Forelimb muscle (tissue), 1 donor: ENCODE measurements around the gene SEMA3C. TPM values are rescaled to one million over a fixed set of nuclear protein-coding genes. Genes with fewer than 3 reads are reported as not detected.
"Not testable (repeated sequence)": the region's sequence is repeated elsewhere in the genome, so short reads cannot be mapped to it uniquely, and the experiment has no call there.

Experiments
- DNase-seq: peaks from one replicate; pipeline ENCODE4 v3.0.0-alpha.2; 2013; ENCODE audit warnings: low read depth
- polyA plus RNA-seq: library from polyadenylated mRNA; unstranded; fragments of 120-200 nt; gene quantifications from one replicate; pipeline ENCODE4 v1.2.1, GENCODE V29; 2013; ENCODE audit not compliant: insufficient read length

Gene SEMA3C
- polyA plus RNA-seq, 1 donor: 139 TPM

DNA sequence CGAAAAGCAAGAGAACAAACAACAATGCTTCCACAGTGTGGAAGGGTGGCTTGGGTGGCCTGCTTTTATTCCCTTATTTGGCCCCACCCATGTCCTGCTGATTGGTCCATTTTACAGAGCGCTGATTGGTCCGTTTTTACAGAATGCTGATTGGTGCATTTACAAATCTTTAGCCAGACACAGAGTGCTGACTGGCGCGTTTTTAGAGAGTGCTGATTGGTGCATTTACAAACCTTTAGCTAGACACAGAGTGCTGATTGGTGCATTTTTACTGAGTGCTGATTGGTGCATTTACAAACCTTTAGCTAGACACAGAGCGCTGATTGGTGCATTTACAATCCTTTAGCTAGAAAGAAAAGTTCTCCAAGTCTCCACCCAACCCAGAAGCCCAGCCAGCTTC, 8.1 kb upstream of the SEMA3C start:
- DNase-seq: not testable (repeated sequence)

DNA sequence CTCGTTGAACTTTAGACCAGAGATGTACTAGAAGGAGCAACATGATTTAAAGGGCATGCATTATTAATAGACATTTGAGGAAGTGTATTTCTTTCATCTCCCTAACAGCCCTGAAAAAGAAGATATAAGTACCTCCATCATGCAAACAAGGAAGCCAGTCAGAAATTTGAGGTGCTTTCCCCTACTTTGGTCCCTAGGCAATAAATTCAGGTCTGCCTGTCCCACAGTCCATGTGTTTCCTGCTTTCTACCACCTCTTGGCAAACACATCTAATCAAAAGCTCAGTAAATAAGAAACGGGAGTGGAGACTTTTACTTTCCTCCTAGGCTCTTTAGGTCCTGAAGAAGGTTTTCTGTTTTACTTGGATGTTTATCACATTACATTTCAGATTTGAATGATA, 5.2 kb upstream of the SEMA3C start:
- DNase-seq: no peak

DNA sequence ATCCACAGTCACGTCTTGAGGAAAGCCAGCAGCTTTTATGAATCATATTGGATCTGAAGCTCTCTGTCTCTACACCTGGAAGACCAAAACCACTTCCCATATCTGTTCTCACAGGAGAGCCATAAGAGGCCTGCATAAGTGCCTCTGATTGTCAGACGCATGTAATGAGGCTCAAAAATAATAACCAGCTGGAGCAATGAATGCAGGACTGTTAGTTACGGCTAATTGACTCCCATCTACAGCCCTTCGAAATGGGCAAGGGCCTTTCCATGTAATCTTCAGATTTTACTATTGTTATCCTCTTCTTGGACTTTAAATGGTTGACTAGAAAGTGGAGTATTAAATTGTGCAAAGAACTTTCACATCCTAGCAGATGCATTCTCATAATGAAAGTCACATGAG, 4.4 kb upstream of the SEMA3C start:
- no peak for DNase-seq

DNA sequence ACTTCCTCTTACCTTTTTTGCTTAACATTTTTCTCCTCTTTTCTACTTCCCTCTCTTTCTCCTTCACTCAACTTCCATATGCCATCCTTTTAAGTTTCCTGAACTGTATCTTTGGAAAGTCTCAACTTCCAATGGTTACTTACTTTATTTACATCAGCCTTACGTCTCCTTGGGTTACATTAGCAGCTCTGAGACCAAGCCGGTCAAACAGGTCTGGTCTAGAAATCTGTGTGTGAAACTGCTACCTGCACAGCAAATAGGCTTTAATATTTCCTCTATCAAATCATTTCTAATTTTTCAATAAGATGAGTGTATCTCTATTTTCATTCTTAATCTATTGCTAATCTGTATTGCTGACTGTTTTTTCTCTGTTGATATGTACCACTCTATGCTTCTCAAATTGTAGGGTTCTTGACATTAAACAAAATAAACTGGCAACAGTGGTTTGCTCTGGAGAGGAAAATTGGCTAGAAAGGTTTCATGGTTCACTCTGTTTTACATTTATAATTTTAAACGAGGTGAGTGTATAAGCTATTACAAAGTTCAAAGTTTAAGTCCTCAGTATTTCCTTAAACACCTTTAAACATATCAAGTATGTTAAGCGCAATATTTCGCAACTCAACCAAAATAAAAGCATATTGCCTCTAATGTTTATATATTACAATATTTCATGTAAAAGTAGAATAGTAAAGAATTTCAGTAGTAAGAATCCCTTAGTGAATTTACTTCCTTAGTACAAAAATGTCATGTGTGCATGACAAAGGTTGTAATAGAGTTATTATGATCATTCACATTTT, 3.6 kb upstream of the SEMA3C start:
- no peak for DNase-seq

DNA sequence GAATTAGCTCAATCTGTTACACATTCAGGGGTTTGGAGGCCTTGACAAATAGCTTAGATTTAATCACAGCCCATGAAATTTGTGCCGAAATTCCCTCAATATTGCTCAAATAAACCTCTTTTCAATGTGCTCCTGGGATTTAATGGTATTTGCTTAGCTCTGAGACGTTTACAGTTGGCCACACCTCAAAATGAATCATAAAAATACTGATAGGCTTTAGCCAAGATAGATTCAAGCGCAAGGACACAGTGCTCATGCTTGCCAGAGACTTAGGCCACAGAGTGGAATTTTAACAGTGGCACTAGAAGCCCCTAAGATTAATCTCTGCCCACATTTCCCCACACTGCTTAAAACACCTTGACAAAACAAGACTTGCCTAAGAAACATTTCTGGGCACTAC, 2.3 kb upstream of the SEMA3C start:
- DNase-seq: no peak

DNA sequence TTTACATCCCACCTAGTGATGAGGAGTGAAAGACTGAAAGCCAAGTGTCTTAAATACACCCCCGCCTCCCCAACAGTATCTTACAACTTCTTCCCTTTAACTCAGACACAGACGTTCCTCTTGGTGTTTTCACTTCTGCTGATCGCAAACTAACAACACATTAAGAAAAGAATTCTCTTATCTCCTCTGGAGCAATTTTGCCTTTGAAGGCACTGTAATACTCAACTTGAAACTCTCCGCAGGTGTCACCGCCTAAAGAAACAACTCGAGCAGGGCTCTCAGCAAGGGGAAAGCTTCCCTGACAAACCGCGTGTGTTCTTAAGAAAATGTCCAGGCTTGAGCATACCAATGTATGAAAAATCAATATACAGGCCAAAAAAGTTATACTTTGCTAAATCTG, 452 bp downstream of the SEMA3C start:
- DNase-seq: no peak

DNA sequence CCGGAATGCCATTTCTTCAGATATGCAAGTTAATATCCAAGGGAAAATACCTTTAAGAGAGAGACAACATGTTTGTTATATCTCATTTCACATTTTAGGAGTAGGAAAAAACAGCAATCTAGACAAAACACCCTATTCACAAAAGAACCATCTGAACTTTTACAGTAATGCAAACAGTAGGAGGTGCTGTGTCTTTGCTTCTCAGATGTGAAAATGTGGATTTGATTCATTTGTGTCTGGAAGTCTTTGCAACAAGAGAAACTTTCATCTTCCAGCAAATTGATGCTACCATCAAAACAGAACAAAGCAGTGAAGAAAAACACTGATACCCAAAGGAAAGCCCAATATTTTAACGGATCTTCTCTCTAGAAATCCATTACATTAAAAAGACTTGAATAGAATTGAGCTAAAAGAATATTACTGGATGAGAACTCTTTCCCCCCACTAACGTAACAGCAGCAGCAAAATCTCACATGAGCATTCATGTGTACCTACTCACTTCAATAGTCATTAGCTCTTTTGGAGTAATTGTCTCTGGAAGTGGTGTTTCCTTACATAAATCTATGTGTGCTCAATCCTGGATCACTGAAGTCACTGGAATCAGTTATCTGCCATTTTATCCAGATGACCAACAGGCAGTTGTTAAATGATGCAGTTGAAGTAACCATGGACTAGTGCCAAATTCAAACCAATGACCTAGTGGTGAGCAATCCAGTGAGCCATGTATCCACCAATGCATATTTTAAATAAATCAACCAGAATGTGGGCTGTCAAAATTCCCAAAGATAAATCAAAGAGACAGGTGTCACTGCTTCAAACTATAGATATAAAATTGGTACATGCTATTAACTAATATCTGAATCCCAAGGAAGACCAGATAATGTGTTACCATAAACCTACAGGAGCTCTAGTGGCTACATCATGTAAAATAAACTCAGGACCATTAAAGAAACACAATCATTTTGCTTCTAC, 1.8 kb downstream of the SEMA3C start:
- DNase-seq: no peak

DNA sequence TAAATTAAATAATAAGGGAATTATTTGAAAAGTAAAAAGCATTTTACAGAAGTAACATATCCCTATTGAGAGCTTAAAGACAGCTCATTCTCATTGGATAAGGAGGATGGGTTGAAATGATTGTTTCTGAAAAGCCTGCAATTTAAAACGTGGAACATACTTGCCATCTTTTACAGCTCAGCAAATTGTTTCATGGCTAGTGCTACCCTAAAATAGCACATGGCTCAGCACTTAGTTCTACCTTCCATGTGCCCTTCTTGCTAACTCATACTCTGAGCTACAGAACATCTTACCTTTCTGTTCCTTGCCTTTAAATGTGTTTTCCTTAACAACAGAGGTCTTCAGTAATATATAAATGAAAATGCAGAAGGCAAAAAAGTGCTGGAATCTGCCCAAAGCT, 8.6 kb downstream of the SEMA3C start:
- no peak for DNase-seq

DNA sequence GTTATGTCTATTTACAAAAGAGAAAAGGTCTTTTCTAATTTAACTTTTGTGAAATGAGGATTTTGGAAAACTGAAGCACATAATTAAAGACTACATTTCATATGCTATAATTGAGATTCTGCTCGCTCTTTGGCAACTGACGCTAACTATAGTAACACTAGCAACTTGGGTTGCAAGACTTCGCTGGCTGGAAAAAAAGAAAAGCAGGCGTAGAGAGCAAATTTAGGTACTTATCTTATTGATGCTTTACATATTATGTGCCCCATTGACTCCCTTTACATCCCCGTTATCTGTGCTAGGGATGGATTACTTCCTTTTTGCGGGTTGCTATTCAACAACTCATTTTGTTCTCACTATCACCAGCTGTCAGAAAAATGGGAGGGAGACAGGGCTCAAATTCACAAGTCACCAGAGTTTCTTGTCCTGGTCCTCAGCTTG, 10.5 kb downstream of the SEMA3C start:
- no peak for DNase-seq

DNA sequence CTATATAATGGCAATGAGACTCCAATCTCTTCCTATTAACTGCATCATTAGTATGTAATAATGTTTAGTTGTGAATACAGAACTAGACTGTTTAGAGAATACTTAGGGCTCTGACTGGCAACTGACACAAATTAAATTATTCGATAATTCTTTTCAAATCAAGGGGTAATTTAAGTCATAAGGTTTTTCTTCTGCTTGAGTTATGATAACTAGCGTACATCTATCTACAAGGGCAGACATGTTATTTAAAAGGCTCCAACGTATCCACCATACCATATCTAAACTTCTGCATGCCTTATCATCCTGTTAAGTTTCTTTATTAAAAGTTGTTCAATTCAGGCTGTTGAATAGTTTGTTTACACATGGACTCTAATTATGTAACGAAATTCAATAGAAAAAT, 11.2 kb downstream of the SEMA3C start:
- no peak for DNase-seq

DNA sequence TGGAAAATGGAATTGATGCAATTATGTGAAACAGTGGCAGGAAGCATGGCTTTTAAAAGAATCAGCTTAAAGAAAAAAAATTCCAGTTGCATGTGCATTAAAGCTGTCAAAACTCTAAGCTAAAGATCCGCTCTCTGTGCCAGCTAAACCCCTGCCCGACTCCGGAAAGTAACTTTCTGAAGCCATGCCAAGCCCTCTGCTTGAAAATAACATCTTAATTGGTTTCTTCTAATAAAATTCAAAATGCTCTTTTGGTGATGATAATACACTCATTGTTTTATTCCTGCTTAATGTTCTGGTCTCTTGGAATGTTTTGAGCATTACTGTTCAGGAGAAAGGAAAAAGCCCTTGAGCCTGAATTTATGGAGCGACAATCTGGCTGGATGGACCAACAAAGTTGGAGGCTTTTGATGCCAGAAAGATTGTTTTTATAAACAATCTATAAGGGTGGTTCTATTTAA, 11.7 kb downstream of the SEMA3C start:
- no peak for DNase-seq

DNA sequence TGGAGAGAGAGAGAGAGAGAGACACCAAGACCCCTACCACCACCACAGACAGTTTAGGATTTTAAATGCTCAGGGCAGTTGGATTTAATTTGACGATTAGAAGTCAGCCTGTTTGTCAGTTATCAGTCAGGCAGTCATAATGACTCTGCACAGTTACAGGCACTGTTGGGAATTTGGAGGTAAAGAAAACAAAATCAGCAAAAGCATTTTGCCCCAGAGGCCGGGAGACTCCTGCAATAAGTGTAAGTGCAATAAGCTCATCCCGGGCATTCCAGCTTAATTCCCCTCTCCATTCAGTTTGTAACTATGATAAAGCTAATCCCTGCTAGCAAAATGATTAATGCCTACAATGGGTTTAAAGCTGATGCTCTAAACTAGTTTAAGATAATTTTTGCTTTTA, 13.5 kb downstream of the SEMA3C start:
- DNase-seq: no peak

DNA sequence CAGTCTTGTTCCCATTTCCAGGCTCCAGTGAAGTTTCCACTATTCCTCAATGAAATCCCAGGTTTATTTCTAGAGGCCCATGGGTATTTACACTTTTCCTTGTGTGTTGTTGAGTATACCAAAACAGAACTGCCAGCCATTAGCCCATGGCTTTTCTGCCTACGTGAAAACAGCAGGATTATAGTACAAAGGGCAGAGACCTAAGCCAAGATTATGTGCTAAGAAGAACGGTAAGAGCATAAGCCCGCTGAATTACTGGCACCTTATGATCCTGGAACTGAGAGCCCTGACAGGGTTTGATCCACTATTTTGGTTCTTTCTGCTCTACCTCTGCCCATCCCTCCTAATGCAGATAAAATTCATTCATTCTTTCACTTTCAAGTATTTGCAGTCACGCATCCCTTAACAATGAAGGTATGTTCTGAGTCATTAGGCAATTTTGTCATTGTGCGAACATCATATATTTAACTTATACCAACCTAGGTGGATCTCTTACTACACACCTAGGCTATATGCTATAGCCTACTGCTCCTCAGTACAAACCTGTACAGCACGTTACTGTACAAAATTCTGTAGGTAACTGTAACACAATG, 16.0 kb downstream of the SEMA3C start:
- no peak for DNase-seq

DNA sequence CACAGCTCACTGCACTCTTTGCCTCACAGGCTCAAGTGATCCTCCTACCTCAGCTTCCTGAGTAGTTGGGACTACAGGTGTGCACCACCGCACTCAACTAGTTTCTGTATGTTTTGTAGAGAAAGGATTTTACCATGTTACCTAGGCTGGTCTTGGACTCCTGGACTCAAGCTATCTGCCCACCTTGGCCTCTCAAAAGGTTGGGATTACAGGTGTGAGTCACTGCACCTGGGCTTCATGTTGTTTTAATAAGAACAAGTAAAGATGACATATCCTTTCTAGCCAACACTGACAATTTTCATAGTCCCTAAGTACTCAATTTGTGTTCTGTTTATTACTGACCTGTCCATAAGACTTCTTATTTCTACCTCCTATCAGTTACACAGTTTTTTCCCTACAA, 16.8 kb downstream of the SEMA3C start:
- DNase-seq: no peak

DNA sequence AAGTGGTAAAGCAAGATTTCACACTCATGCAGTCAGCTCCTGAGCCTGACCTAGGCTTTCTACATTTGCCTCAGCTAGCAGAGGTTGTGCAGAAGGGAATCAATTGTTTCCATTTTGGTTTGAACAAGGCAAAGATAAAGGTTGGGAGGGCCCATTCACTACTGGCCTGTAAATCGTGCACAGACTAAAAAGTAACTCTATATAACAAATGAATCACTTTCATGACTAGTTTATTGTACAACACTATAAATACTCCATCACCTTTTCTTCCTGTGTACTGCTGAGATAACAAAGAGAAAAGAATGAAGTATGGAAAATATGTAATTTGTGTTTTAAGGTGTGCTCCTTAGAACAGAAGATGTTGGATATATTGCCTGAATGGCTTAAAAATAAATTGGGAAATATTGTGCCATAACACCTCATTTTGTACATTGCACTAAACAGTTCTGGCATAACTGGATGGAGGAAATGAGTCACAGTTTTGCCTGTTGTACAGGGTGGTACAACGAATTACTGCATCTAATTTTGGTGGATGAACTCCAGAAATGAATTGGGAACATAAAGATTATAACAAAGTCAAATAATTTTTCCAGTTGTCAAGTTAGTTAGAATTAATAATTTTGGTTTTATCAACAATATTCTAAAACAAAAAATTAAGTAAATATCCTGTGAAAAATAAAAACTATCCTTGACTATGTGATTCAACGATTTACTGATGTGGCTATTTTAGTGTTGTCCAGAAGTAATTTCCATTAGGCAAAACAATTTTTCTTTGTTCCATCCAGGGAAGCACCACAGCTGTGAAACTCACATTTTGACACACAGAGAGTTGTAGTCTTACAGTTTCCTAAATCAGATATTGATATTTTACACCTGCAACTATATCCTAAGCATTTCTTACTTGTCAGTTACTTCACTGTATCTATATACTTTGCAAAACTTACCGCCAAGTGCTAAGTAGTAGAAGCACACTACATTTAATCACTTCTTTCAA, 18.0 kb downstream of the SEMA3C start:
- no peak for DNase-seq

DNA sequence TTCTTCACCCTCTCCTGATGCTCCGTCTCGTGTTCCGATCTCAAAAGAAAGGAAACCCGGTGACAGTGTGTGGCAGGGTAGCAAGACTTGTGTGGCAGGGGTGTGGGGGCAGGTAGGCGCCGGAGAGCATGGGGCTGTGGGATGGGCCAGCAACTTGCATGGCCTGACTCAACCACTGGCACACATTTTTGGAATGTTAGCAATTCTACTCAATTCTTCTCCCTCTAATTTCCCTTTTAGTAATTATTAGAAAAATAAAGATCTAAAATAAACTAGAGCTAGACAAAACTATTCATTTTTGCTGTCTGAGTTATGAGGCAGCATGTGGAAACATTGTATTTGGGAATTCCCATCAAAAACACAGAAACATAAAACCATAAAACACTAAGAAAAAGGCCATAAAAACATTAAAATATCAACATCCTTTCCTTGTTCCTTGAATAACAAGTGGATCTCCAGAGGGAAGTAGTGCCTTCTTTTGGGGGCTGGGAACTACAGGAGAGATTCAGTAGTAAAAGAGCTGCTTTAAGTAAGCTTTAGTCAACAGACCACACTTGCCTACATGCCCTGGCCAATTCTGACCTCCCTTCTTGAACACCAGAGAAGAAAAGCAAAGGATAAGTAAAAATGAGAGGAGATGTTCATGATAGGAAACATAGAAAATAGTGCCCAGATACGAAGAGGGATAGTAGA, 21.8 kb downstream of the SEMA3C start:
- DNase-seq: no peak

DNA sequence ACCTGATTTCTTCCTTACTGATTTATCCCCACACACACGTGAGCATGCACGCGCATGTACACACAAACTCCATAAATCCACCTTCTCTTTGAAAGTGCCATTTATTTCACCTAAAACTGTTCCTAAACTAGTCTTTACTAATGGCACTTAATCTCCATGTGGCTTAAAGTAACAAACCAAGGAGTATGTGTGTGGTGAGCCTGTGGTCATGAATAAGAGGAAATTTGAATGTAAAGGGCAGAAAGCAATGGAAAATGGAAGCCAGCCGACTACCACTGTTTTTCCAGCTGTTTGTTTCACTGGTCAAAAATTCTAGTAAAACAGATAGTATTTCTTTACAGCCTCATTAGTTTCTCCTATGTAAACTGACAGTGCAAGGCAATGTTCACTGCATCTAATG, 23.8 kb downstream of the SEMA3C start:
- no peak for DNase-seq

DNA sequence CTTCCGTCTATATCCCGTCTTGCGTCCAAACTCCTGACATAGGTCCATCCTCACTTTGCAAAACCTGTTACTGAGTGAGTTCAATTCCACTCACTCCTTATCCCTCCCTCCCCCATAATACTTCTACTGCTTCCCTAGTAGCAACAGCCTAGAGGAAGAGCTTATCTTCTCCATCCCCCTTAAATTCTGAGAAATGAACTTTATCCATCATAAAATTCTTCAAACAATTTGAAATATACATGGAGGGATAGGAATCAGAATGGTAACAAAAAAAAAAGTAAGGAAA, 27.6 kb downstream of the SEMA3C start:
- DNase-seq: no peak

DNA sequence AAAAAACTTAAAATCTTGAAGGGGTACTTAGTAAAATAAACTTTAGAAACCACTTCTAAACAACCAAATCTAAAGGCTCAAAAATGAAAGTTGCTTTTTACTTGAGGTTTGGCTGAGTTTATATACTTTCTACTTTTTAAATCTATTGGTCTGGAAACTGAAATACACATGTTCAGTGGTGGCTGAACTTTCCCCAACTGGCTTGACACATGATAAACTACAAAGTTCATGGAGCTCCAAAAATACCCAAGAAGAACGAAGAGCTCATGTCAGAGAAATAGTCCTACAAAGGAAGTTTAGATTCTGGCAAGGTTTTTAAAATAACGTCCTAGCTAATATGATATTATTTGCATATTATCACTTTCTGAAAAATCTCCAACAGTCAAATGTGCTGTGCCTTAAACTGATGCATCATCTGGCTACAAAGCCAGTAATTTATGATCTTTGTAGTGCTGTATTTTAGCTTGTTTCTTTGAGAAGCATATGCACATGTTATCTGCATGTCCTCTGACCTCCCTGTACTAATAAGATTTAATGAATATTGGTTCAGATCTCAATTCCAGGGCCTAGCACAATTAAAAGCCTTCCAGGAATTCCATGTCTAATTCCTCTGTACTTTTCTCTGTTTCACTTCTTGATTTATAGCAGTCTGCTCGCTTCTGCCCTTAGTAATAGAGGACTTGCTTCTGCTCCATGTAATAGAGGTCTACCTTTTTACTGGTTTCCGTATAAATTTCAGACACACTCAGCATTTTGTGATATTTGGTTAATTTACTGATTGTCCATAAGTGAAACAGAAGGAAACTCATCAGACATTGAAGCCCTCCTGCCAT, 28.2 kb downstream of the SEMA3C start:
- no peak for DNase-seq

DNA sequence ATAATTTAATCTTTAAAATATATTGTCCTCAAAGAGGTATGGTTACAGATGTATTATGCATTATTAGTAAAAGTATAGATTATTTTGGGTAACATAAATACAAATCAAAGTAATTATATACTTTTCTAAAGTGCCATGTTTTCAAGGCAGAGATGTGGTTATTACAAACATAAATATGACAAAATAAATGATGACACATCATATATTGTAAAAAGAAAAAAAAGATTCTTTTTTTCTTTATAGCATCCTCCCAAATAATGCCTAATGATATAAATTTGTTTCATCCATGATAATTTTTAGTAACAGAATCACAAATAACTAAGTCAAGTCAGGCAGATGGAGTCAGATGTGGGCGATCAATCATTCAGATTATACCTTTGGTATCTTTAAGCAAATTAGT, 29.3 kb downstream of the SEMA3C start:
- no peak for DNase-seq
